Ectodermal cell (in vitro differentiated cells): ENCODE measurements around the gene HERC3.

ENCODE experiments used
- H3K27ac ChIP-seq: 2 replicates; pipeline ENCODE4 v1.7.0; 2013; ENCODE audit warnings: mild to moderate bottlenecking, low read depth, low read length; ENCODE audit not compliant: insufficient read depth, poor library complexity, severe bottlenecking
- H3K27me3 ChIP-seq: 2 replicates; pipeline ENCODE4 v1.7.0; 2013; ENCODE audit warnings: mild to moderate bottlenecking, low read length; ENCODE audit not compliant: insufficient read depth, control insufficient read depth, poor library complexity, severe bottlenecking
- H3K36me3 ChIP-seq: one replicate; pipeline ENCODE4 v1.7.0; 2013; ENCODE audit warnings: low read length; ENCODE audit not compliant: control insufficient read depth, insufficient read depth
- H3K4me1 ChIP-seq: one replicate; pipeline ENCODE4 v1.7.0; 2013; ENCODE audit warnings: low read length; ENCODE audit not compliant: control insufficient read depth, insufficient read depth
- H3K4me3 ChIP-seq: 2 replicates; pipeline ENCODE4 v1.7.0; 2013; ENCODE audit warnings: low read depth, low read length, control low read depth; ENCODE audit not compliant: insufficient read depth
- H3K9me3 ChIP-seq: 2 replicates; pipeline ENCODE4 v1.7.0; 2013; ENCODE audit warnings: mild to moderate bottlenecking, low read length, moderate library complexity; ENCODE audit not compliant: control insufficient read depth
- WGBS, 2 experiments: methylation state at CpG; one replicate each; pipeline ENCODE4 v1.1.7; 2013; ENCODE audit warnings: missing lambda C conversion rate in 2 of 2; 5-methylcytosine and 5-hydroxymethylcytosine counted together

HERC3 gene

DNA sequence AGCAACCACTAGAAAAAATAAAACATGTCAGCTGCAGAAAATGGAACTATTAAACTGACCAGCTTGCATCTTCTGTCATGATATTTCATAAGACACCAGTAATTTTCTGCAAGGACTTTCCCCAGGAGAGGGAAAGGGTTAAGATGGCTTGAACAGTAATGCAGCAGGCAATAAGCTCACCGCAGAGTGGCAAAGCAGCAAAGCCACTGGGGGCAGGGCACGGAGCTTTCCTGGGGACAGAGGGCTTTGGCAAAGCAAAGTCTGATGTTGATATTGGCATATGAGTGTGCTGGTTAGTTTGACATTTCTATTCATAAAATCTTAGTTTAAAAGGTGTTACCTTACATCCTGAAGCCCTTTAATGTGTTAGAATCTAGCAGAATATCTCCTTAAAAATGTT lies 160.5 kb downstream of the HERC3 start:
- H3K36me3 ChIP-seq, result peaks cover 18% of the 10 kb centered on the region
- no peaks in the 10 kb centered on the region for H3K9me3 ChIP-seq
- H3K27ac ChIP-seq, result no peak overlapping the region
- H3K27me3 ChIP-seq, result no peaks in the 10 kb centered on the region
- H3K4me3 ChIP-seq, result no peak overlapping the region
- WGBS, 2 experiments, result 65 to 71% methylated on average over 2 of the region's 2 CpGs
- no peaks in the 10 kb centered on the region for H3K4me1 ChIP-seq

- Histone ChIP-seq H3K9me3 (no peaks in the 10 kb centered on the region), H3K4me3 (no peak overlapping the region), H3K36me3 (peaks cover 9% of the 10 kb centered on the region), H3K27me3 (no peaks in the 10 kb centered on the region), H3K4me1 (peaks cover 6% of the 10 kb centered on the region), H3K27ac (no peak overlapping the region)
- WGBS, 2 experiments, result 71 to 78% methylated on average over 5 to 6 of the region's 7 CpGs
These were observed 161.6 kb downstream of the HERC3 start for GRCh38 chr4:88753658-88754571.

- H3K4me3 ChIP-seq, result no peak overlapping the region
These were observed 162.5 kb downstream of the HERC3 start for GRCh38 chr4:88754796-88755195.

GRCh38 chr4:88755454-88755853 lies 163.2 kb downstream of the HERC3 start:
- Histone ChIP-seq H3K4me1 (peaks cover 14% of the 10 kb centered on the region), H3K36me3 (no peaks in the 10 kb centered on the region), H3K27me3 (no peaks in the 10 kb centered on the region), H3K9me3 (no peaks in the 10 kb centered on the region), H3K27ac (no peak overlapping the region), H3K4me3 (no peak overlapping the region)
- WGBS, 2 experiments, result 96 to 98% methylated on average over 1 of the region's 1 CpG

More at GRCh38 chr4:88754796-88755195, 162.5 kb downstream of the HERC3 start:
- Histone ChIP-seq H3K36me3 (peaks cover 2% of the 10 kb centered on the region), H3K9me3 (no peaks in the 10 kb centered on the region), H3K4me1 (peaks cover 14% of the 10 kb centered on the region), H3K27me3 (no peaks in the 10 kb centered on the region), H3K27ac (no peak overlapping the region)
- 96% methylated on average over 3 of the region's 3 CpGs; no CpG with 5 or more reads in 1 of the 2 experiments for WGBS, 2 experiments

DNA sequence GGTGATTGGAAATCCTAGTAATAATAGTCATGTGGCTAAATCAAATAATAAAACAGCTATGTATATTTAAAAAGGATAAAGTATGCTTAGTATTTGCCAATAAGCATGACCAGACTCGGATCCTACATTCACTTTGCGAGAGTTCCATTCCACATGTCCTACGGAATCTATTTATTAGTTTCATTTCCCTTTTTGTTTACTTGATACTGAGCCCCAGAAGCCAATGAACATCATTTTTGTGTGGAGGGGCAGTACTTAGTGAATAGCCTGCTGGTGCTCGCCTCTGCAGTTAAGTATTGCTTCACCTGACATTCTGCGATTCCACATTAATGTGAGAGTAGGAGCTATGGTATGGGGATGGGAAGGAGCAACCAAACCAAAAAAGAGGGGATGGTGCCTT lies 163.9 kb downstream of the HERC3 start:
- no peak overlapping the region for H3K4me3 ChIP-seq
- H3K27me3 ChIP-seq, result no peaks in the 10 kb centered on the region
- no peaks in the 10 kb centered on the region for H3K9me3 ChIP-seq
- no peak overlapping the region for H3K27ac ChIP-seq
- H3K4me1 ChIP-seq, result peaks cover 14% of the 10 kb centered on the region
- no peaks in the 10 kb centered on the region for H3K36me3 ChIP-seq
- 96 to 98% methylated on average over 5 of the region's 5 CpGs for WGBS, 2 experiments

GRCh38 chr4:88757067-88757466 lies 164.8 kb downstream of the HERC3 start:
- Histone ChIP-seq H3K4me1 (peaks cover 14% of the 10 kb centered on the region), H3K27ac (no peak overlapping the region), H3K9me3 (no peaks in the 10 kb centered on the region), H3K4me3 (no peak overlapping the region), H3K36me3 (no peaks in the 10 kb centered on the region), H3K27me3 (no peaks in the 10 kb centered on the region)

DNA sequence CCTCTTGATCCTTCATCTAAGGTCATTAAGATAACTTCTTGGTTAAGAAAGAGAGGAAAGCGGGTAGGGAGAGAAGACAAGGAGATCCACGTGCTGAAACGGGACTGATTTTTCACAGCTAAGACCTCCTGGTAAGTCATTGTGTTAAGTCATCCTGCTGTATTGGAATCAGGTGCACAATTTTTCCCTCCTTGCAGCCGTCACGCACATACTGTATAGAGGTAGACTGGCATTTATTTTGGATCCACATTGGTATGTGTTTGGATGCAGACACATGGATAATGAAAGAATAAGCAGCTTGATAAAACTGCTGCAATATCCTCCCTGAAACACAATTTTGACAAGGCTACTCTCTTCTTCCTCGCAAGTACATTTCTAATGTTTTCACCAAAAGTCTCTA lies 165.5 kb downstream of the HERC3 start:
- no peak overlapping the region for H3K27ac ChIP-seq
- H3K36me3 ChIP-seq, result no peaks in the 10 kb centered on the region
- 79 to 82% methylated on average over 6 of the region's 6 CpGs for WGBS, 2 experiments
- H3K9me3 ChIP-seq, result no peaks in the 10 kb centered on the region
- no peak overlapping the region for H3K4me3 ChIP-seq
- no peaks in the 10 kb centered on the region for H3K27me3 ChIP-seq
- H3K4me1 ChIP-seq, result peaks cover 14% of the 10 kb centered on the region
